Activated naive CD4-positive, alpha-beta T cell treated with anti-CD3 and anti-CD28 coated beads, Interleukin-2, amount 10 ng/mL, durations not matched to agents 7 days and 5 days (primary cell): ENCODE measurements around the gene LRG1.

Source experiments
- CTCF ChIA-PET: fragments of 350-600 bp; sonication (Branson Sonifier 250); formaldehyde crosslinking; loops from one replicate; lab custom pipeline; 2021; ENCODE audit warnings: antibody characterized with exemption; lab: Charles Lee
- DNase-seq: peaks from one replicate; pipeline ENCODE4 v3.0.0-alpha.2; 2020
- H3K27ac Mint-ChIP-seq: one replicate; pipeline ENCODE4 v1.8.0; 2021; ENCODE audit warnings: mild to moderate bottlenecking, moderate library complexity, mixed read lengths
- H3K27me3 Mint-ChIP-seq: one replicate; pipeline ENCODE4 v1.8.0; 2021; ENCODE audit warnings: mild to moderate bottlenecking, mixed read lengths
- H3K36me3 Mint-ChIP-seq: one replicate; pipeline ENCODE4 v1.8.0; 2021; ENCODE audit warnings: mixed read lengths
- H3K4me1 Mint-ChIP-seq: one replicate; pipeline ENCODE4 v1.8.0; 2021; ENCODE audit warnings: mixed read lengths
- H3K4me3 Mint-ChIP-seq: one replicate; pipeline ENCODE4 v1.8.0; 2021; ENCODE audit warnings: mild to moderate bottlenecking, moderate library complexity, mixed read lengths
- H3K9me3 Mint-ChIP-seq: one replicate; pipeline ENCODE4 v1.8.0; 2021; ENCODE audit warnings: mixed read lengths

The LRG1 gene

GRCh38 chr19:4508698-4509097 lies 31.1 kb downstream of the LRG1 start:
- Mint-ChIP-seq H3K27ac (no peak overlapping the region), H3K9me3 (no peaks in the 10 kb centered on the region), H3K4me1 (peaks cover 8% of the 10 kb centered on the region), H3K27me3 (no peaks in the 10 kb centered on the region), H3K4me3 (no peak overlapping the region), H3K36me3 (peaks cover 2% of the 10 kb centered on the region)
- DNase-seq: no peak
- CTCF ChIA-PET: interaction anchor here (0.6 to 3.0 kb wide), 3 partner anchors 13 to 257 kb away, joined by 3 to 11 read pairs (median 7); no protein-coding TSS in a partner anchor

GRCh38 chr19:4507804-4508203 lies 32.0 kb downstream of the LRG1 start:
- DNase-seq: no peak
- Mint-ChIP-seq H3K4me3 (no peak overlapping the region), H3K27ac (no peak overlapping the region), H3K9me3 (no peaks in the 10 kb centered on the region), H3K36me3 (peaks cover 2% of the 10 kb centered on the region), H3K4me1 (peaks cover 8% of the 10 kb centered on the region), H3K27me3 (no peaks in the 10 kb centered on the region)
- CTCF ChIA-PET: interaction anchor here (3.0 kb wide), 1 partner anchor 17 kb away, joined by 11 read pairs; no protein-coding TSS in a partner anchor

- H3K4me1 Mint-ChIP-seq: peaks cover 8% of the 10 kb centered on the region
- DNase-seq: no peak
- H3K36me3 Mint-ChIP-seq: peaks cover 2% of the 10 kb centered on the region
- no peaks in the 10 kb centered on the region for H3K27me3 Mint-ChIP-seq
- no peak overlapping the region for H3K4me3 Mint-ChIP-seq
- H3K27ac Mint-ChIP-seq: no peak overlapping the region
- CTCF ChIA-PET: interaction anchor here (1.3 kb wide), 1 partner anchor 17 kb away, joined by 3 read pairs; no protein-coding TSS in a partner anchor
- H3K9me3 Mint-ChIP-seq: no peaks in the 10 kb centered on the region
Measured at GRCh38 chr19:4507150-4507452, 32.7 kb downstream of the LRG1 start.

- H3K9me3 Mint-ChIP-seq: no peaks in the 10 kb centered on the region
- peaks cover 8% of the 10 kb centered on the region for H3K4me1 Mint-ChIP-seq
- no peak for DNase-seq
- H3K27me3 Mint-ChIP-seq: no peaks in the 10 kb centered on the region
- no peak overlapping the region for H3K4me3 Mint-ChIP-seq
- H3K27ac Mint-ChIP-seq: peak overlapping the region; percentile 15
- CTCF ChIA-PET: interaction anchor here (1.3 kb wide), 1 partner anchor 17 kb away, joined by 3 read pairs; no protein-coding TSS in a partner anchor
- peaks cover 2% of the 10 kb centered on the region for H3K36me3 Mint-ChIP-seq
Measured at GRCh38 chr19:4506449-4507149, 33.2 kb downstream of the LRG1 start.

- Mint-ChIP-seq H3K27ac (peak overlapping the region; percentile 15), H3K36me3 (peaks cover 2% of the 10 kb centered on the region), H3K4me3 (no peak overlapping the region), H3K4me1 (peaks cover 8% of the 10 kb centered on the region), H3K27me3 (no peaks in the 10 kb centered on the region), H3K9me3 (no peaks in the 10 kb centered on the region)
- CTCF ChIA-PET: interaction anchor here (1.3 kb wide), 1 partner anchor 18 kb away, joined by 3 read pairs; no protein-coding TSS in a partner anchor
- DNase-seq: no peak
Measured at GRCh38 chr19:4505570-4506448, 34.0 kb downstream of the LRG1 start.

- no peak overlapping the region for H3K4me3 Mint-ChIP-seq
- no peak overlapping the region for H3K27ac Mint-ChIP-seq
- DNase-seq: no peak
- H3K36me3 Mint-ChIP-seq: peaks cover 2% of the 10 kb centered on the region
- no peaks in the 10 kb centered on the region for H3K27me3 Mint-ChIP-seq
- CTCF ChIA-PET: no interaction called here
- H3K9me3 Mint-ChIP-seq: no peaks in the 10 kb centered on the region
- peaks cover 8% of the 10 kb centered on the region for H3K4me1 Mint-ChIP-seq
Measured at GRCh38 chr19:4504891-4505569, 34.8 kb downstream of the LRG1 start.

GRCh38 chr19:4504297-4504701 lies 35.5 kb downstream of the LRG1 start:
- no peak for DNase-seq
- H3K27ac Mint-ChIP-seq: no peak overlapping the region
- peaks cover 8% of the 10 kb centered on the region for H3K4me1 Mint-ChIP-seq
- no peak overlapping the region for H3K4me3 Mint-ChIP-seq
- H3K36me3 Mint-ChIP-seq: peaks cover 2% of the 10 kb centered on the region
- H3K27me3 Mint-ChIP-seq: no peaks in the 10 kb centered on the region
- CTCF ChIA-PET: no interaction called here
- H3K9me3 Mint-ChIP-seq: no peaks in the 10 kb centered on the region

GRCh38 chr19:4503825-4504170 lies 36.0 kb downstream of the LRG1 start:
- H3K27me3 Mint-ChIP-seq: no peaks in the 10 kb centered on the region
- peaks cover 2% of the 10 kb centered on the region for H3K36me3 Mint-ChIP-seq
- CTCF ChIA-PET: no interaction called here
- H3K4me3 Mint-ChIP-seq: no peak overlapping the region
- H3K27ac Mint-ChIP-seq: no peak overlapping the region
- peaks cover 8% of the 10 kb centered on the region for H3K4me1 Mint-ChIP-seq
- H3K9me3 Mint-ChIP-seq: no peaks in the 10 kb centered on the region
- DNase-seq: no peak

- H3K36me3 Mint-ChIP-seq: peaks cover 2% of the 10 kb centered on the region
- H3K9me3 Mint-ChIP-seq: no peaks in the 10 kb centered on the region
- no peak overlapping the region for H3K27ac Mint-ChIP-seq
- no peak overlapping the region for H3K4me3 Mint-ChIP-seq
- no peaks in the 10 kb centered on the region for H3K27me3 Mint-ChIP-seq
- peaks cover 8% of the 10 kb centered on the region for H3K4me1 Mint-ChIP-seq
- CTCF ChIA-PET: no interaction called here
- no peak for DNase-seq
Measured at GRCh38 chr19:4503132-4503824, 36.6 kb downstream of the LRG1 start.

- H3K4me1 Mint-ChIP-seq: peaks cover 8% of the 10 kb centered on the region
- DNase-seq: no peak
- CTCF ChIA-PET: no interaction called here
- H3K9me3 Mint-ChIP-seq: no peaks in the 10 kb centered on the region
- H3K4me3 Mint-ChIP-seq: no peak overlapping the region
- H3K27me3 Mint-ChIP-seq: no peaks in the 10 kb centered on the region
- no peak overlapping the region for H3K27ac Mint-ChIP-seq
- H3K36me3 Mint-ChIP-seq: peaks cover 2% of the 10 kb centered on the region
Measured at GRCh38 chr19:4502282-4503131, 37.3 kb downstream of the LRG1 start.

GRCh38 chr19:4501691-4502090 lies 38.1 kb downstream of the LRG1 start:
- H3K27me3 Mint-ChIP-seq: no peaks in the 10 kb centered on the region
- H3K4me1 Mint-ChIP-seq: peaks cover 6% of the 10 kb centered on the region
- H3K27ac Mint-ChIP-seq: no peak overlapping the region
- CTCF ChIA-PET: no interaction called here
- no peak for DNase-seq
- peaks cover 2% of the 10 kb centered on the region for H3K36me3 Mint-ChIP-seq
- no peaks in the 10 kb centered on the region for H3K9me3 Mint-ChIP-seq
- H3K4me3 Mint-ChIP-seq: no peak overlapping the region

- CTCF ChIA-PET: no interaction called here
- Mint-ChIP-seq H3K27me3 (no peaks in the 10 kb centered on the region), H3K4me3 (no peak overlapping the region), H3K36me3 (no peaks in the 10 kb centered on the region), H3K27ac (no peak overlapping the region), H3K4me1 (no peaks in the 10 kb centered on the region), H3K9me3 (no peaks in the 10 kb centered on the region)
- no peak for DNase-seq
Measured at GRCh38 chr19:4500841-4501591, 38.8 kb downstream of the LRG1 start.

- H3K27ac Mint-ChIP-seq: no peak overlapping the region
- no peaks in the 10 kb centered on the region for H3K9me3 Mint-ChIP-seq
- no peak overlapping the region for H3K4me3 Mint-ChIP-seq
- CTCF ChIA-PET: no interaction called here
- H3K4me1 Mint-ChIP-seq: no peaks in the 10 kb centered on the region
- H3K36me3 Mint-ChIP-seq: peaks cover 4% of the 10 kb centered on the region
- H3K27me3 Mint-ChIP-seq: no peaks in the 10 kb centered on the region
- no peak for DNase-seq
Measured at GRCh38 chr19:4499855-4500254, 40.0 kb downstream of the LRG1 start.
